RWPE2 (cell line): ENCODE results near the gene LCP2.

ENCODE experiments used
- ATAC-seq: fragments of 200-7000 bp; cut with Tn5 transposase; 3 replicates; pipeline ENCODE4 v1.9.1; 2021; ENCODE audit warnings: low read depth
- DNase-seq: peaks from one replicate; pipeline ENCODE4 v3.0.0-alpha.2; 2020; ENCODE audit warnings: low spot score
- H3K27ac ChIP-seq: fragments of 450-650 bp; 2 replicates; pipeline ENCODE4 v1.5.1; 2017; ENCODE audit warnings: mild to moderate bottlenecking; ENCODE audit not compliant: poor library complexity, severe bottlenecking
- H3K27me3 ChIP-seq: fragments of 250-450 bp; sonication (Bioruptor Pico); 2 replicates; pipeline ENCODE4 v1.5.1; 2021; ENCODE audit warnings: mild to moderate bottlenecking, moderate library complexity; ENCODE audit not compliant: insufficient read depth, poor library complexity, severe bottlenecking
- H3K36me3 ChIP-seq: fragments of 250-450 bp; sonication (Bioruptor Pico); 2 replicates; pipeline ENCODE4 v1.5.1; 2020; ENCODE audit warnings: low read depth, mild to moderate bottlenecking, moderate library complexity
- H3K4me1 ChIP-seq: fragments of 250-450 bp; sonication (Bioruptor Pico); 2 replicates; pipeline ENCODE4 v1.5.1; 2021; ENCODE audit warnings: mild to moderate bottlenecking, moderate library complexity; ENCODE audit not compliant: insufficient read depth, poor library complexity, severe bottlenecking
- H3K4me3 ChIP-seq: fragments of 250-450 bp; sonication (Bioruptor Pico); 2 replicates; pipeline ENCODE4 v1.5.1; 2021; ENCODE audit warnings: mild to moderate bottlenecking, moderate library complexity; ENCODE audit not compliant: severe bottlenecking
- H3K9me3 ChIP-seq: fragments of 250-450 bp; sonication (Bioruptor Pico); 2 replicates; pipeline ENCODE4 v1.5.1; 2021; ENCODE audit warnings: mild to moderate bottlenecking, moderate library complexity; ENCODE audit not compliant: severe bottlenecking
- CTCF ChIP-seq: fragments of 450-650 bp; IDR thresholded peaks from one replicate; pipeline ENCODE4 v1.5.1; 2017; ENCODE audit warnings: mild to moderate bottlenecking, moderate library complexity; ENCODE audit not compliant: poor library complexity, severe bottlenecking

The LCP2 gene

GRCh38 chr5:170317499-170317898 is 19.9 kb upstream of the LCP2 start:
- Histone ChIP-seq H3K4me1 (no peaks in the 10 kb centered on the region), H3K36me3 (no peaks in the 10 kb centered on the region), H3K9me3 (no peaks in the 10 kb centered on the region), H3K4me3 (no peak overlapping the region), H3K27me3 (no peaks in the 10 kb centered on the region), H3K27ac (no peak overlapping the region)
- ATAC-seq (no peak), DNase-seq (no peak)
- no peak for TF ChIP-seq CTCF

- Histone ChIP-seq H3K27ac (no peak overlapping the region), H3K4me1 (no peaks in the 10 kb centered on the region), H3K36me3 (no peaks in the 10 kb centered on the region), H3K9me3 (no peaks in the 10 kb centered on the region), H3K4me3 (no peak overlapping the region), H3K27me3 (no peaks in the 10 kb centered on the region)
- no peak for TF ChIP-seq CTCF
- DNase-seq (no peak), ATAC-seq (no peak)
Measured at GRCh38 chr5:170316937-170317336, 19.4 kb upstream of the LCP2 start.

- H3K27me3 ChIP-seq, result no peaks in the 10 kb centered on the region
Measured at GRCh38 chr5:170315154-170315553, 17.6 kb upstream of the LCP2 start.

GRCh38 chr5:170314541-170315095 is 17.0 kb upstream of the LCP2 start:
- Histone ChIP-seq H3K4me3 (no peak overlapping the region), H3K27ac (no peak overlapping the region), H3K36me3 (no peaks in the 10 kb centered on the region), H3K9me3 (no peaks in the 10 kb centered on the region), H3K4me1 (no peaks in the 10 kb centered on the region), H3K27me3 (no peaks in the 10 kb centered on the region)
- TF ChIP-seq CTCF, result no peak
- DNase-seq (no peak), ATAC-seq (no peak)

More at GRCh38 chr5:170315154-170315553, 17.6 kb upstream of the LCP2 start:
- no peak overlapping the region for H3K4me3 ChIP-seq
- ATAC-seq (no peak), DNase-seq (no peak)
- no peak overlapping the region for H3K27ac ChIP-seq
- H3K36me3 ChIP-seq, result no peaks in the 10 kb centered on the region
- no peaks in the 10 kb centered on the region for H3K9me3 ChIP-seq
- no peak for TF ChIP-seq CTCF
- no peaks in the 10 kb centered on the region for H3K4me1 ChIP-seq

- ATAC-seq, result no peak
- no peaks in the 10 kb centered on the region for H3K27me3 ChIP-seq
- no peaks in the 10 kb centered on the region for H3K36me3 ChIP-seq
- no peak overlapping the region for H3K4me3 ChIP-seq
- no peak overlapping the region for H3K27ac ChIP-seq
- H3K4me1 ChIP-seq, result no peaks in the 10 kb centered on the region
- DNase-seq, result no peak
- no peak for TF ChIP-seq CTCF
- H3K9me3 ChIP-seq, result no peaks in the 10 kb centered on the region
Measured at GRCh38 chr5:170313816-170314215, 16.2 kb upstream of the LCP2 start.
